PC-9 (cell line): Measurements from ENCODE around the gene HINT2. TPM values are rescaled to one million over a fixed set of nuclear protein-coding genes. Genes with fewer than 3 reads are reported as not detected.

Experiments
- BruUV-seq: library from RNA; stranded (reverse); fragments of 400-500 nt; replicated peaks from 2 replicates; lab custom pipeline; 2021; lab: Mats Ljungman, UMichigan
- CTCF ChIA-PET: fragments of 300-600 bp; sonication (Branson Sonifier 250); formaldehyde crosslinking; loops from one replicate; lab custom pipeline; 2022; ENCODE audit warnings: antibody characterized with exemption; lab: Charles Lee
- POLR2A ChIA-PET: fragments of 300-600 bp; sonication (Branson Sonifier 250); formaldehyde crosslinking; loops from one replicate; lab custom pipeline; 2022; ENCODE audit warnings: antibody characterized with exemption; ENCODE audit not compliant: unreplicated experiment; lab: Charles Lee
- DNase-seq, 2 experiments: peaks; one replicate each; pipeline versions ENCODE4 v3.0.0 to v3.0.0-alpha.2; 2015 to 2022; ENCODE audit warnings: mixed read lengths in 1 of 2
- H2AFZ ChIP-seq: fragments of 200-600 bp; sonication (generic); 2 replicates; pipeline ENCODE4 v1.8.1; 2017; ENCODE audit warnings: antibody characterized with exemption
- H3F3A ChIP-seq: fragments of 200-600 bp; sonication (generic); 2 replicates; pipeline ENCODE4 v1.8.1; 2017; ENCODE audit warnings: antibody characterized with exemption, mild to moderate bottlenecking, low read depth; ENCODE audit not compliant: insufficient read depth
- H3K27ac ChIP-seq: fragments of 200-600 bp; sonication (generic); 2 replicates; pipeline ENCODE4 v1.6.1; 2016; ENCODE audit warnings: mixed run types
- H3K27me3 ChIP-seq: fragments of 200-600 bp; sonication (generic); 2 replicates; pipeline ENCODE4 v1.6.1; 2016; ENCODE audit warnings: low read depth, mixed run types; ENCODE audit not compliant: insufficient read depth
- H3K36me3 ChIP-seq: fragments of 200-600 bp; sonication (generic); 2 replicates; pipeline ENCODE4 v1.6.1; 2016; ENCODE audit warnings: low read depth, mixed run types
- H3K4me1 ChIP-seq: fragments of 200-600 bp; sonication (generic); replicated peaks from 2 replicates; pipeline ENCODE4 v1.6.1; 2016; ENCODE audit warnings: mixed run types; ENCODE audit not compliant: insufficient read depth
- H3K4me2 ChIP-seq: fragments of 200-600 bp; sonication (generic); 2 replicates; pipeline ENCODE4 v1.6.1; 2017; ENCODE audit warnings: mixed run types
- H3K4me3 ChIP-seq: fragments of 200-600 bp; sonication (generic); 2 replicates; pipeline ENCODE4 v1.6.1; 2016; ENCODE audit warnings: mixed run types
- H3K79me2 ChIP-seq: fragments of 200-600 bp; sonication (generic); 2 replicates; pipeline ENCODE4 v1.6.1; 2017; ENCODE audit warnings: low read depth, mixed run types
- H3K9me2 ChIP-seq: fragments of 200-600 bp; sonication (generic); 2 replicates; pipeline ENCODE4 v1.8.1; 2017; ENCODE audit warnings: mild to moderate bottlenecking; ENCODE audit not compliant: insufficient read depth
- H3K9me3 ChIP-seq: fragments of 200-600 bp; sonication (generic); 2 replicates; pipeline ENCODE4 v1.8.1; 2016; ENCODE audit warnings: low read depth; ENCODE audit not compliant: insufficient read depth
- H4K20me1 ChIP-seq: fragments of 200-600 bp; sonication (generic); 2 replicates; pipeline ENCODE4 v1.8.1; 2017; ENCODE audit not compliant: insufficient read depth
- CTCF ChIP-seq: fragments of 200-600 bp; sonication (generic); conservative IDR thresholded peaks from 2 replicates; pipeline ENCODE4 v1.6.1; 2017; ENCODE audit warnings: mixed run types, antibody characterized with exemption, mild to moderate bottlenecking, moderate library complexity
- EZH2 ChIP-seq: fragments of 200-600 bp; sonication (generic); IDR thresholded peaks from 2 replicates; pipeline ENCODE4 v1.8.0; 2017; ENCODE audit warnings: antibody characterized with exemption, low read depth
- intact Hi-C: fragments of 100-400 bp; cut with micrococcal nuclease; formaldehyde crosslinking; loops from one replicate; pipeline ENCODE4 v1.10.0; 2022; ENCODE audit not compliant: unreplicated experiment
- total RNA-seq: library from RNA; stranded (reverse); gene quantifications from 2 replicates; pipeline ENCODE4 v1.2.3, GENCODE V29; 2021

The HINT2 gene
- total RNA-seq, 1 experiment from 2014 or later, result 53.1 TPM

GRCh38 chr9:35829084-35829763 is 14.4 kb upstream of the HINT2 start, which contains the start of gene TMEM8B:
TMEM8B (plus strand) TSS chr9:35829228; CDS start chr9:35829448, 220 bp downstream.
- DNase-seq, result peak; percentile 63 to 78

GRCh38 chr9:35828716-35829083 is 13.9 kb upstream of the HINT2 start, which contains the start of gene FAM221B:
FAM221B (minus strand) TSS chr9:35828732; CDS start chr9:35826161, 2,571 bp downstream.
- Histone ChIP-seq H2AFZ (peak within 1 kb of the TSS; percentile 87), H3K9me2 (no peaks in the 10 kb centered on the region), H3K4me1 (peaks cover 12% of the 10 kb centered on the region), H3K36me3 (no peaks in the 10 kb centered on the region), H3K4me3 (peak within 1 kb of the TSS; percentile 71; the same call in 1 of the 2 replicates), H3K4me2 (peak within 1 kb of the TSS; percentile 89), H3K27ac (no peak within 1 kb of the TSS), H4K20me1 (no peaks in the 10 kb centered on the region), H3F3A (no peaks in the 10 kb centered on the region; the same call in 1 of the 2 replicates), H3K79me2 (no peaks in the 10 kb centered on the region), H3K9me3 (no peaks in the 10 kb centered on the region), H3K27me3 (no peaks in the 10 kb centered on the region)
- POLR2A ChIA-PET, result no interaction called here
- CTCF ChIA-PET, result interaction anchor here (0.6 kb wide), 1 partner anchor 182 kb away, joined by 5 read pairs; no protein-coding TSS in a partner anchor
- DNase-seq, result no peak
- BruUV-seq, result no TSS peak
- intact Hi-C loops, result loop anchor here (2.0 to 5.0 kb wide), 2 partner anchors 78 to 181 kb away; partner anchors contain the start of gene HRCT1
- TF ChIP-seq CTCF, result no peak
- no peak for TF ChIP-seq EZH2

More at GRCh38 chr9:35829084-35829763, 14.4 kb upstream of the HINT2 start, which contains the start of gene TMEM8B:
- intact Hi-C loops, result loop anchor here (2.0 to 5.0 kb wide), 2 partner anchors 78 to 182 kb away; partner anchors contain the start of gene HRCT1
- Histone ChIP-seq H2AFZ (peak within 1 kb of the TSS; percentile 87), H3K9me3 (no peaks in the 10 kb centered on the region), H3K9me2 (no peaks in the 10 kb centered on the region), H3F3A (no peaks in the 10 kb centered on the region; the same call in 1 of the 2 replicates), H3K4me3 (peak within 1 kb of the TSS; percentile 71; the same call in 1 of the 2 replicates), H3K79me2 (no peaks in the 10 kb centered on the region), H4K20me1 (no peaks in the 10 kb centered on the region), H3K27ac (no peak within 1 kb of the TSS), H3K4me1 (peaks cover 12% of the 10 kb centered on the region), H3K4me2 (peak within 1 kb of the TSS; percentile 89), H3K36me3 (no peaks in the 10 kb centered on the region), H3K27me3 (no peaks in the 10 kb centered on the region)
- no TSS peak for BruUV-seq
- ChIA-PET POLR2A (no interaction called here), CTCF (interaction anchor here (0.6 kb wide), 1 partner anchor 182 kb away, joined by 5 read pairs; no protein-coding TSS in a partner anchor)
- TF ChIP-seq EZH2, result no peak
- TF ChIP-seq CTCF, result no peak

- H3K79me2 ChIP-seq, result no peaks in the 10 kb centered on the region
- no peaks in the 10 kb centered on the region for H3F3A ChIP-seq
- H3K36me3 ChIP-seq, result no peaks in the 10 kb centered on the region
- H3K4me3 ChIP-seq, result no peak overlapping the region
- intact Hi-C loops, result loop anchor here (5.0 kb wide), 1 partner anchor 180 kb away; no protein-coding TSS in a partner anchor
- H3K27me3 ChIP-seq, result no peaks in the 10 kb centered on the region
- TF ChIP-seq EZH2, result no peak
- no peak for TF ChIP-seq CTCF
- BruUV-seq, result no TSS peak
- CTCF ChIA-PET, result no interaction called here
- no peaks in the 10 kb centered on the region for H4K20me1 ChIP-seq
- H3K27ac ChIP-seq, result no peak overlapping the region
- no peaks in the 10 kb centered on the region for H3K9me3 ChIP-seq
- H3K9me2 ChIP-seq, result no peaks in the 10 kb centered on the region
- POLR2A ChIA-PET, result no interaction called here
- H3K4me1 ChIP-seq, result 0 out of 2 replicates have a peak, but pooled peaks cover under 1% of the 10 kb centered on the region
- no peak overlapping the region for H2AFZ ChIP-seq
- no peak for DNase-seq
- no peak overlapping the region for H3K4me2 ChIP-seq
Measured at GRCh38 chr9:35827486-35827885, 12.6 kb upstream of the HINT2 start.
